ACC112 (cell line): ENCODE data around the gene TANGO2.

ENCODE experiments used
- H2AFZ ChIP-seq: fragments of 200-600 bp; sonication (generic); one replicate; pipeline ENCODE4 v1.6.0; 2017; ENCODE audit warnings: antibody characterized with exemption, low read length; ENCODE audit not compliant: unreplicated experiment
- H3K27ac ChIP-seq: fragments of 200-600 bp; sonication (generic); 2 replicates; pipeline ENCODE4 v1.5.1; 2014; ENCODE audit warnings: low read depth, mild to moderate bottlenecking, antibody characterized with exemption, low read length, moderate library complexity
- H3K27me3 ChIP-seq: fragments of 200-600 bp; sonication (generic); 2 replicates; pipeline ENCODE4 v1.6.1; 2014; ENCODE audit warnings: mild to moderate bottlenecking, antibody characterized with exemption, low read length, moderate library complexity, mixed read lengths; ENCODE audit not compliant: insufficient read depth
- H3K36me3 ChIP-seq: fragments of 200-600 bp; sonication (generic); 2 replicates; pipeline ENCODE4 v1.6.1; 2016; ENCODE audit warnings: mild to moderate bottlenecking, antibody characterized with exemption, low read length, moderate library complexity, mixed read lengths; ENCODE audit not compliant: insufficient read depth
- H3K4me1 ChIP-seq: fragments of 200-600 bp; sonication (generic); one replicate; pipeline ENCODE4 v1.6.1; 2016; ENCODE audit warnings: low read length, mixed read lengths; ENCODE audit not compliant: insufficient read depth, unreplicated experiment, control insufficient read depth
- H3K4me3 ChIP-seq: fragments of 200-600 bp; sonication (generic); 2 replicates; pipeline ENCODE4 v1.5.1; 2014; ENCODE audit warnings: mild to moderate bottlenecking, low read depth, low read length
- H3K79me2 ChIP-seq: fragments of 200-600 bp; sonication (generic); one replicate; pipeline ENCODE4 v1.6.0; 2016; ENCODE audit warnings: low read length; ENCODE audit not compliant: control insufficient read depth, unreplicated experiment, insufficient read depth

The TANGO2 gene

DNA sequence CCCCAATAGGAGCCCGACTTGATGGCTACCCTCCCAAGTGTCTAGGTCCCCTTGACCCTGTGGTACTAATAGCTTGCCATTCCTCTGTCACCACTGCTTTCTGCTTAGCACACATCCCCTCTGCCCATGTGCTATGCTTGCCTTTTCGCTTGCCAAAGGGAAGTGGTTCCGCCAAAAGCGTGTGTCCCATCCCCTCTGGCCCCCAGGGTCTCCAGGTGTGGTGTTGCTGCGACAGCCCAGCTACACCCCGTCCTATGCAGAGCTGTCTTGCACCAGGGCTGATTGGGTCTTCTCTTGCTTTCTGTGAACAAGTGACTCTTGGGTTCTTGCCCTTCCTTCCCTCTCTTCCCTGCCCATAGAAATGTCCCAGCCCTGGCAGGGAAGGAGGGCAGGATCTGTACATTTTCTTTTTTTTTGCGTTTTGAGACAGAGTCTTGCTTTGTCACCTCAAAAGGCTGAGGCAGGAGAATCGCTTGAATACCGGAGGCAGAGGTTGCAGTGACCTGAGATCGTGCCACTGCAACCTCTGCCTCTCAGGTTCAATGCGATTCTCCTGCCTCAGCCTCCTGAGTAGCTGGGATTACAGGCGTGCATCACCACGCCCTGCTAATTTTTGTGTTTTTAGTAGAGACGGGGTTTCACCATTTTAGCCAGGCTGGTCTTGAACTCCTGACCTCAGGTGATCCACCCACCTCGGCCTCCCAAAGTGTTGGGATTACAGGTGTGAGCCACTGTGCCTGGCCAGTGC, 3.9 kb downstream of the TANGO2 start:
- Histone ChIP-seq H3K4me3 (no peak overlapping the region), H3K4me1 (peaks cover 10% of the 10 kb centered on the region), H3K79me2 (peaks cover 19% of the 10 kb centered on the region)

DNA sequence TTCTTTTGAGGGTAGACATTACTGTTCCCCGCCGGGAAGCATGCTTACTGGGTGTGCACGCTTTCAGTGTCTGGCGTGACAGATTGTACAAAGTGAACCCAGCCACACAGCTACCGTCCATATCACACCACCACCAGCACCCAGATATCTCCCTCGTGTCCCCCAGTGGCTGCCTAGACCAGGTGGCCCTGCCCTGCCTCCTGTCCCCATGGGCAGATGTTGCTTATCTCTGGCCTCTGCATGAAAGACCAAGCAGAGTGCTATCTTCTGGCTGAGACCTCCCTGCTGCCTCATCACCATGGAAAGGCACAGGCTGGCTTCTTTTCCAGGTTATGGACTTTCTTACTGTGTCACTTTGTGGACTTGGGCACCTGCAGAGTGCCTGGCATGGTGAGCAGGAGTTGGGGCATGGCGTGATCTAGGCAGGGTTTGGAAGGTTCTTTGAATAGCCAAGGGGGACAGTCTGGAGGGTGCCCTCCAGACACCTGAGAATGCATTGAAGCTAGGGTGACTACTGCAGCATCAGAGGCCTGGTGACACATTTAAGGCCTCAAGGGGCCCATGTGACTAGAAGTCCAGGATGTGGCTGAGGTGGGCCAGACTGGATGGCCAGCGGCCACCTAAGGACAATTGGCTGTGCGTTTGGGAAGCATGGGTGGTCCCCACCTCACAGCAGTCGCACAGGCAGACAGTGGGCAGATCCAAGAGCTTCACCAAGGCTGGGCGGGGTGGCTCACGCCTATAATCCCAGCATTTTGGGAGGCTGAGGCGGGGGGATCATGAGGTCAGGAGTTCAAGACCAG, 4.7 kb downstream of the TANGO2 start:
- Histone ChIP-seq H2AFZ (no peak overlapping the region), H3K27me3 (no peaks in the 10 kb centered on the region), H3K79me2 (peaks cover 19% of the 10 kb centered on the region), H3K27ac (no peak overlapping the region), H3K36me3 (no peaks in the 10 kb centered on the region), H3K4me3 (no peak overlapping the region), H3K4me1 (peaks cover 10% of the 10 kb centered on the region)

More for the DNA sequence above, 3.9 kb downstream of the TANGO2 start:
- Histone ChIP-seq H2AFZ (no peak overlapping the region), H3K36me3 (no peaks in the 10 kb centered on the region), H3K27me3 (no peaks in the 10 kb centered on the region), H3K27ac (no peak overlapping the region)

DNA sequence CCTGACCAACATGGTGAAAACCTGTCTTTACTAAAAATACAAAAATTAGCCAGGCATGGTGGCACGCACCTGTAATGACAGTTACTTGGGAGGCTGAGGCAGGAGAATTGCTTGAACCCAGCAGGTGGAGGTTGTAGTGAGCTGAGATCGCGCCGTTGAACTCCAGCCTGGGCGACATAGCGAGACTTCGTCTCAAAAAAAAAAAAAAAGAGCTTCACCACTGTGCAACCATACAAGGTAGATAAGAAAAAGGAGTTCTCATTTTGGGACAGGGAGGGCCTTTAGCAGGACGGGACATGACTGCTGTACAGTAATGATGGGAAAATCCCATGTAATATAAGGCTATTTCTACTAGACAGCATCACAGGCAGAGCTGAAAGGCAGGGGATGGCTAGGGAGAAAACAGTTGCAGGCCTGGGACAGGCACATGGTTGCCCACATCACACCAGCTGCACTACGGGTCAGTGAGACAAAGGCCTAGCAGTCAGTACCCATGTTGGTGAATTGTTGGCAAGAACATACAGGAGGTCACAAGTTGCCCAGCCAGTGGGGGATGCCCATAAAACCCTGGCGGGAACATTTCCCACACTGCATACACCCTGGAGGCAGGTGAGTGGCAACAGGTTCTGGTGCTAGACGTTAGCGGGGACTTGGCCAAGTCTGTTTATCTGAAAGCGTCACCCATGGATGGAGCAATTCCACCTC, 5.4 kb downstream of the TANGO2 start:
- H3K36me3 ChIP-seq = no peaks in the 10 kb centered on the region
- no peak overlapping the region for H3K4me3 ChIP-seq
- no peak overlapping the region for H3K27ac ChIP-seq
- H2AFZ ChIP-seq = no peak overlapping the region
- no peaks in the 10 kb centered on the region for H3K27me3 ChIP-seq
- H3K4me1 ChIP-seq = peaks cover 10% of the 10 kb centered on the region
- H3K79me2 ChIP-seq = peaks cover 19% of the 10 kb centered on the region

DNA sequence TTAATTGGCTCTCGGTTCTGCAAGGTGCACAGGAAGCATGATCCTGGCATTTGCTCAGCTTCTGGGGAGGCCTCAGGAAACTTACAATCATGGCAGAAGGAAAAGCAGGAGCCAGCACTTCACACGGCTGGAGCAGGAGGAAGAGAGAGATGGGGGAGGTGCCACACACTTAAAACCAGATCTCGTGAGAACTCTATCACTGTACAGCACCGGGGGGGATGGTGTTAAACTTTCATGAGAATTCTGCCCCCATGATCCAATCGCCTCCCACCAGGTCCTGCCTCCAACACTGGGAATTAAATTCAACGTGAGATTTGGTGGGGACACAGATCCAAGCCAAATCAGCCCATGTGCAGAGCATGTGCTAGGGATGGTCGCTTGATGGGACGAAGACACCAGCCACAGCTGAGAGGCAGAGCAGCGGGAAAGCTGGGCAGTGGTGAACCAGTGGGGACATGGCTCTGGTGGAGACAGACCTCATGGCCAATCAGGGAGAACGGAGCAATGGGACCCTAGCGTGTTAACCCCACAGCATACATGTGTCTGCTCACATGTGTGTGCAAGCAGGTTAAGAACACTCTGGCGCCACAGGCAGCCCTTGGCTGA, 6.2 kb downstream of the TANGO2 start:
- no peak overlapping the region for H3K27ac ChIP-seq
- peaks cover 5% of the 10 kb centered on the region for H3K4me1 ChIP-seq
- H3K27me3 ChIP-seq = no peaks in the 10 kb centered on the region
- H3K79me2 ChIP-seq = peaks cover 15% of the 10 kb centered on the region
- no peak overlapping the region for H3K4me3 ChIP-seq
- no peaks in the 10 kb centered on the region for H3K36me3 ChIP-seq
- H2AFZ ChIP-seq = no peak overlapping the region

DNA sequence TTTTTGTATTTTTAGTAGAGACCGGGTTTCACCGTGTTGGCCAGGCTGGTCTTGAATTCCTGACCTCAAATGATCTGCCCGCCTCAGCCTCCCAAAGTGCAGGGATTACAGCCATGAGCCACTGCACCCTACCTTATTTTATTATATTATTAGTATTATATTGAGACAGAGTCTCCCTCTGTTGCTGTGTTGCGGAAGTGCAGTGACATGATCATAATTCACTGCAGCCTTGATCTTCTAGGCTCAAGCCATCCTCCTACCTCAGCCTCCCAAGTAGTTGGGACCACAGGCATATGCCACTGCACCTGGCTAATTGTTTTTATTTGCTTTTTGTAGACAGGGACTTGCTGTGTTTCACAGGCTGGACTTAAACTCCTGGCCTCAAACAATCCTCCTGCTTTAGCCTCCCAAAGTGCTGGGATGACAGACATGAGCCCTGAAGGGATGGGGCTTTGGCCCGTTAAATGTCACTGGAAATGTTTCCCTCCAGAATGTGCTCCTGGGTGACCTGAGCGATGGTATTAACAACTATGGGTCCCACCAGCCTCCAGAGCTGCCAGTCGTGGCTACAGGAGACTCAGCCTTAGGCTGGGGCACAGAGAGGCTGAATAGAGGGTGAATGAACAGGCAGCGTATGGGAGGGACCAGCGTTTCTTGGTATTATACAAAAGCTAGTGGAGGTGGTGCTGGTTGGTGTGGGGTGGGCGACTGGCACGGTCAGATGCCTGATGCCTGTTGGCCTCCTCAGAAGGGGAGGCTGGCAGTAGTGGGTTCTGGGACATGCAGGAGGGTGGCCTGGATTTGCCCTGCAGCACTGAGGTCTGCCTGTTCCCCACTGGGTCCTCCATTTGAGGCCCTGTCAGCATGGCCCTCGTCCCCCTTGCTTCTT, 7.3 kb downstream of the TANGO2 start:
- Histone ChIP-seq H3K79me2 (peaks cover 4% of the 10 kb centered on the region), H3K4me1 (no peaks in the 10 kb centered on the region), H3K27ac (no peak overlapping the region), H2AFZ (no peak overlapping the region), H3K36me3 (no peaks in the 10 kb centered on the region), H3K27me3 (no peaks in the 10 kb centered on the region), H3K4me3 (no peak overlapping the region)

DNA sequence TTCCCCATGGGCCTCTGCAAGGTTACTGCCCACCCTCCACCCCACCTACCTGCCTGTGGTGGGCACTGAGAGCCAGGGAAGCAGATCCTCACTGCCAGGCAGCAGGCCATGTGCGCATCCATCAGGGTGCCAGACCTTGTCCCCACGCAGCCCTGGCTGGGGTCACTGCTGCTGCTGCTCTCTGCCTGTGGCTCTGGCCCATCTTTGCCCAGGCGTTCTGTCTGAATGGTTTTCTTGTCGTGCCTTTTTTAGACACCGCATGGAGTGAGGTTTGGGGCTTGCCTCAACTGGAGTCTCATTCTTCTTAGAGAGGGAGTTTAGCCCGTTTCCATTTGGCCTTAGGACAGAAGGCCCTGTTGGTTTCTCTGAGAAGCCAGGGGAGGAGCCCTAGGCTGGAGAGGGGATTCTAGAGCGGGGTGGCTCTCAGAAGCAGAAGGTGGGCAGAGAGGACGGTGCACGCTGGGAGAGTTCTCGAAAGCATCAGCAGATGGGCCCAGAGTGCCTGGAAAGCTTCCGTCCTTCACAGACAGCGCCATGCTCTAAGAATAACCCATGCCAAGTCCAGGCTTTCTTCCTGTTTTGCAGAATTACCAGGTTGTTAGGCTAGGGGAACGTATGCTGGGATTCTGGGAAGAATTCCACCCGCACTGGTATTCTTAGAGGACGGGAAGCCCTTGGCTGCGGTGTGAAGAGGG, 8.1 kb downstream of the TANGO2 start:
- no peak overlapping the region for H2AFZ ChIP-seq
- H3K4me3 ChIP-seq = no peak overlapping the region
- no peak overlapping the region for H3K27ac ChIP-seq
- no peaks in the 10 kb centered on the region for H3K27me3 ChIP-seq
- no peaks in the 10 kb centered on the region for H3K36me3 ChIP-seq
- H3K79me2 ChIP-seq = peaks cover 4% of the 10 kb centered on the region
- H3K4me1 ChIP-seq = no peaks in the 10 kb centered on the region

GRCh38 chr22:20029550-20030225, 8.8 kb downstream of the TANGO2 start:
- H3K27me3 ChIP-seq = no peaks in the 10 kb centered on the region
- H3K4me1 ChIP-seq = no peaks in the 10 kb centered on the region
- H3K79me2 ChIP-seq = peaks cover 3% of the 10 kb centered on the region
- no peak overlapping the region for H3K4me3 ChIP-seq
- no peaks in the 10 kb centered on the region for H3K36me3 ChIP-seq
- no peak overlapping the region for H2AFZ ChIP-seq
- H3K27ac ChIP-seq = no peak overlapping the region

- no peaks in the 10 kb centered on the region for H3K4me1 ChIP-seq
- H3K79me2 ChIP-seq = peaks cover 2% of the 10 kb centered on the region
- H3K27me3 ChIP-seq = no peaks in the 10 kb centered on the region
- H3K4me3 ChIP-seq = no peak overlapping the region
- no peak overlapping the region for H3K27ac ChIP-seq
- H2AFZ ChIP-seq = no peak overlapping the region
- H3K36me3 ChIP-seq = no peaks in the 10 kb centered on the region
These were observed 11.0 kb downstream of the TANGO2 start for GRCh38 chr22:20031732-20032406.
